ENCODE data around the gene SAP30L. TPM values are rescaled to one million over a fixed set of nuclear protein-coding genes. Genes with fewer than 3 reads are reported as not detected.

SAP30L gene
- total RNA-seq, 4 donors from 2014 or later, result 36.7 to 69.6 (median 39.3) TPM

DNA sequence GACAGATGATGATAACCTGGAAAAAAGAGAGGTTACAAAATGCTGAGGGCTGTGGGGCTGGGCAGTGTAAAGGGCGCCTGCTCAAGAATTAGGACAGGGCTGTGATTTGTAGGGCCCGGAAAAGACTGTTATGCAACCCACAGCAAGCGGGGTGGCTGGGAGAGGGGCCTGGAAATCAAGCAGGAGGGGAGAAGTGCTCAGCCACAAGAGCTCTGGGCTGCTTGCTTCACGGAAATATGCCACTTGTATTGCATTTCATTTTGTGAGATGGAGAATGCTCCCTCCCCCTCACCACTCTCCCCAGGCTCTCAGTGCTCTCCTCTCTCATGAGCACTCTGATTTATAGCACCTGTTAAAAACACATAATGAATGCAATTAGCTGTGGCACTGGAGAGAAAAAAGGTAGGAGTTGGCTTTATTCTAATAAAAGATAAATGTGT, 40.6 kb downstream of the SAP30L start:
- no peaks in the 10 kb centered on the region for H3K36me3 ChIP-seq
- peaks cover 0 to 40% of the 10 kb centered on the region in 2 donors for H3K27me3 ChIP-seq
- no peaks in the 10 kb centered on the region for H3K9me3 ChIP-seq
- no peak for TF ChIP-seq POLR2A (IDR thresholded peaks at IDR 0.05)
- TF ChIP-seq, protein P1, sequence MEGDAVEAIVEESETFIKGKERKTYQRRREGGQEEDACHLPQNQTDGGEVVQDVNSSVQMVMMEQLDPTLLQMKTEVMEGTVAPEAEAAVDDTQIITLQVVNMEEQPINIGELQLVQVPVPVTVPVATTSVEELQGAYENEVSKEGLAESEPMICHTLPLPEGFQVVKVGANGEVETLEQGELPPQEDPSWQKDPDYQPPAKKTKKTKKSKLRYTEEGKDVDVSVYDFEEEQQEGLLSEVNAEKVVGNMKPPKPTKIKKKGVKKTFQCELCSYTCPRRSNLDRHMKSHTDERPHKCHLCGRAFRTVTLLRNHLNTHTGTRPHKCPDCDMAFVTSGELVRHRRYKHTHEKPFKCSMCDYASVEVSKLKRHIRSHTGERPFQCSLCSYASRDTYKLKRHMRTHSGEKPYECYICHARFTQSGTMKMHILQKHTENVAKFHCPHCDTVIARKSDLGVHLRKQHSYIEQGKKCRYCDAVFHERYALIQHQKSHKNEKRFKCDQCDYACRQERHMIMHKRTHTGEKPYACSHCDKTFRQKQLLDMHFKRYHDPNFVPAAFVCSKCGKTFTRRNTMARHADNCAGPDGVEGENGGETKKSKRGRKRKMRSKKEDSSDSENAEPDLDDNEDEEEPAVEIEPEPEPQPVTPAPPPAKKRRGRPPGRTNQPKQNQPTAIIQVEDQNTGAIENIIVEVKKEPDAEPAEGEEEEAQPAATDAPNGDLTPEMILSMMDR (IDR thresholded peaks at IDR 0.05), result no peak
- no peak overlapping the region for H3K27ac ChIP-seq
- H3K4me3 ChIP-seq, result no peak overlapping the region
- H3K4me1 ChIP-seq, result peaks cover 0 to 27% (median 0%) of the 10 kb centered on the region in 4 donors
- DNase-seq, result no peak

DNA sequence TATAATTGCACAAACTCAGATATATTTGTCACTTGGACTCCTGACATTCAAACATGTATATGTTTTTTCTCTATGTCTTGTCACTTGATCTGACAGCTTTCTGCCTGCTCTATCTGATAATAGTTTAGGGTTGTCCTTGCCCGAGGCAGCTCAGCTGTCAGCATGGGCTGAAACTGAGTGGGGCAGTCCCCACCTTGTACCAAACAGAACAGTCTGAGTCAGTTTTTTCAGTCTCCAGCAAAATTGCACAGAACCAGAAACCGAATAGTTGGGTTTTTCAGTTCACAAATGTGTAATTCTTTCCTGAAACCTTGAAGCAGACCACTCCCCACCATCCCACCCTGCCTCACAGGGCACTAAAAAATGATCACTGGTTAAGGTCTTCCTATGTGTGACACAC, 41.7 kb downstream of the SAP30L start:
- H3K27me3 ChIP-seq, result peaks cover 0 to 29% of the 10 kb centered on the region in 2 donors
- H3K9me3 ChIP-seq, result no peaks in the 10 kb centered on the region
- H3K27ac ChIP-seq, result no peak overlapping the region
- TF ChIP-seq POLR2A (IDR thresholded peaks at IDR 0.05), result no peak
- TF ChIP-seq, protein P1 (IDR thresholded peaks at IDR 0.05), result no peak
- H3K4me1 ChIP-seq, result peaks cover 0 to 25% (median 0%) of the 10 kb centered on the region in 4 donors
- DNase-seq, result no peak
- H3K36me3 ChIP-seq, result no peaks in the 10 kb centered on the region
- H3K4me3 ChIP-seq, result no peak overlapping the region

DNA sequence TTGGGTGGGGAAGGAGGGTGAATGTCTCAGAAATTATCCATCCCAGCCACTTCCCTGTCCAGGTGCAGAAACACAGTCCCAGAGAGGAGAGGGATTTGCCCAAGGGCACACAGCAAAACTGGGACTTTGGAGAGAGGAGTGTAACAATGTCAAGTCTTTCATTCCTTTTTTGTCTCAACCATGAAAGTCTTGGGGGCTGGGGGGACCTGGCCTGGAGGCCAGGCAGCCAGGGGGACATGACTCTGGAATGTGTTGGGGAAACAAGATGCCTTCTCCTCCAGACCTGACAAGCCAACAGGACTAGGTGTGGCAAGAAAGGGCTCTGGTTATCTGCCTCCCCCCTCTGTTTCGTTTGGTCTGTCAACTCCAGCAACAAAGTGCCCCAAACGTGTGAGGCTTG, 46.1 kb downstream of the SAP30L start:
- H3K27ac ChIP-seq, result no peak overlapping the region
- TF ChIP-seq, protein P1 (IDR thresholded peaks at IDR 0.05), result no peak
- TF ChIP-seq POLR2A (IDR thresholded peaks at IDR 0.05), result no peak

DNA sequence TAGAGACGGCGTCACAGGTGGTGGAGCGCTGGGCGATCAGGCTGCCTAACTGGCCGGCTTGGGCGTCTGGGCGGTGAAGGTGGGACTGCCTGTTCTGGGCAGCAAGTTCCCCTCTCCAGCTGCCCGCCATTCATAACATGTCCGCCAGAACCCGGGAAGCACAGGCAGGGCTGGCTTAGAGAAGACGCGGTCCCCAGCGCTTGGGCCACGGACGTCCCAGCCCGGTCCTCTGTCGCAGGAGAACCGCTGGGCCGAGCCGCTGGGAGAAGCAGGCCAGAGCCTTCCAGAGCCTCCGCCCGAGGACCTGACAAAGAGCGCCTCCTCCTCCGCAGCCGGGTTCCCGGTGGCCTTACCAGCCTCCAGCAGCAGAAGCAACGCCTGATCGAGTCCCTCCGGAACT, 47.5 kb downstream of the SAP30L start:
- no peak overlapping the region for H3K27ac ChIP-seq
- TF ChIP-seq, protein P1 (IDR thresholded peaks at IDR 0.05), result no peak
- no peak for TF ChIP-seq POLR2A (IDR thresholded peaks at IDR 0.05)
- no peak for DNase-seq
- H3K36me3 ChIP-seq, result no peaks in the 10 kb centered on the region
- no peaks in the 10 kb centered on the region for H3K9me3 ChIP-seq
- H3K4me3 ChIP-seq, result no peak overlapping the region
- no peaks in the 10 kb centered on the region for H3K4me1 ChIP-seq
- H3K27me3 ChIP-seq, result peaks cover 0 to 4% of the 10 kb centered on the region in 2 donors

More for the DNA sequence above, 46.1 kb downstream of the SAP30L start:
- H3K4me3 ChIP-seq, result no peak overlapping the region
- H3K4me1 ChIP-seq, result no peaks in the 10 kb centered on the region
- H3K36me3 ChIP-seq, result no peaks in the 10 kb centered on the region
- no peak for DNase-seq
- no peaks in the 10 kb centered on the region for H3K9me3 ChIP-seq
- peaks cover 0 to 4% of the 10 kb centered on the region in 2 donors for H3K27me3 ChIP-seq

DNA sequence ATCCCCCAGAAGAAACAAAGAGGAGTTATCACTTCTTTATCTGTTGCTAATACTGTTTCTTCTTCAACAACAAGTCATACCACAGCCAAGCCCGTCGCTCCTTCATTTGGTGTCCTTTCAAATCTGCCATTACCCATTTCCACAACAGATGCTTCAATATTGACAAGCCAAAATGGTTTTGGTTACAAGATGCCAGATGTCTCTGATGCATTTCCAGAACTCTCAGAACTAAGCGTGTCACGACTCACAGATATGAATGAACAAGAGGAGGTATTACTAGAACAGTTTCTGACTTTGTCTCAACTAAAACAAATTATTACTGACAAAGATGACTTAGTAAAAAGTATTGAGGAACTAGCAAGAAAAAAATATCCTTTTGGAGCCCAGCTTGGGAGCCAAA, 48.2 kb downstream of the SAP30L start:
- Histone ChIP-seq H3K27me3 (peaks cover 0 to 4% of the 10 kb centered on the region in 2 donors), H3K4me1 (no peaks in the 10 kb centered on the region), H3K9me3 (no peaks in the 10 kb centered on the region), H3K36me3 (no peaks in the 10 kb centered on the region), H3K4me3 (no peak overlapping the region), H3K27ac (no peak overlapping the region)
- DNase-seq, result no peak
- TF ChIP-seq, protein P1 (IDR thresholded peaks at IDR 0.05), result no peak
- TF ChIP-seq POLR2A (IDR thresholded peaks at IDR 0.05), result no peak

DNA sequence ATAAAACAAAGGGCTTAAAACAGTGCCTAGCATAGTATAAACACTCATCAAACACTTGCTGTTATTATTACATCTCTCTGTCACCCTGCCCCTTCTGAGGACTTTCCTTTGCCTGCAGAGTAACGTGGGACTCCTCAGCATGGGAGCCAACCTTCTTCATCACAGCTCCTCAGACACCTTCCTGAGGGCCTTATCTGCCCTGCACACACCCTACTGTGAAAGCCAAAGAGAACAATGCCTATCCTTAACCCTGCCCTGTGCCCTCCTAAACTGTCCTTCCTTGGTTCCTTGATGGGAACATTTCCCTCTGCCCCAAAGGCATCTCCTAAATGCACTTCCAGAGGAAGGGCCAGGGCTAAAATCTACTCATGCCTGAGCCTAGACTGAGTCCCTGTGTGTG, 52.8 kb downstream of the SAP30L start:
- no peak for DNase-seq
- no peak overlapping the region for H3K27ac ChIP-seq
- H3K4me1 ChIP-seq, result peaks cover 0 to 6% (median 0%) of the 10 kb centered on the region in 4 donors
- no peaks in the 10 kb centered on the region for H3K9me3 ChIP-seq
- H3K27me3 ChIP-seq, result peaks cover 0 to under 1% of the 10 kb centered on the region in 2 donors
- H3K36me3 ChIP-seq, result no peaks in the 10 kb centered on the region
- no peak overlapping the region for H3K4me3 ChIP-seq
- no peak for TF ChIP-seq POLR2A (IDR thresholded peaks at IDR 0.05)
- TF ChIP-seq, protein P1 (IDR thresholded peaks at IDR 0.05), result no peak

All from Peyer's patch (tissue), 4 donors.